IMR-90 (cell line): ENCODE measurements around the gene RPL6. TPM values are rescaled to one million over a fixed set of nuclear protein-coding genes. Genes with fewer than 3 reads are reported as not detected.

Experiments
- ATAC-seq: fragments of 200-7000 bp; cut with Tn5 transposase; 2 replicates; pipeline ENCODE4 v1.9.1; 2020; ENCODE audit warnings: low read depth, mild to moderate bottlenecking, moderate library complexity
- BruUV-seq: library from RNA; stranded (reverse); fragments of 400-500 nt; replicated peaks from 2 replicates; lab custom pipeline; 2021; lab: Mats Ljungman, UMichigan
- CTCF ChIA-PET: fragments of 300-600 bp; formaldehyde crosslinking; extraction: SDS; loops from one replicate; lab custom pipeline; 2021; ENCODE audit warnings: antibody characterized with exemption; lab: Yijun Ruan, JAX
- POLR2A ChIA-PET: fragments of 300-600 bp; sonication (Branson Sonifier 250); formaldehyde crosslinking; loops from one replicate; lab custom pipeline; 2022; ENCODE audit warnings: antibody characterized with exemption; ENCODE audit not compliant: unreplicated experiment; lab: Charles Lee
- DNase-seq: peaks from one replicate; pipeline ENCODE4 v3.0.0; 2013
- H2AFZ ChIP-seq: replicated peaks from 2 replicates; pipeline ENCODE3; 2013; ENCODE audit warnings: low read length, mild to moderate bottlenecking; ENCODE audit not compliant: poor library complexity
- H2AK5ac ChIP-seq: 2 replicates; pipeline ENCODE4 v1.6.1; 2013; ENCODE audit warnings: low read depth, low read length, inconsistent platforms
- H2AK9ac ChIP-seq: replicated peaks from 2 replicates; pipeline ENCODE3; 2013; ENCODE audit warnings: mild to moderate bottlenecking, low read depth, low read length, moderate library complexity; ENCODE audit not compliant: poor library complexity
- H2BK120ac ChIP-seq: 2 replicates; pipeline ENCODE4 v1.6.1; 2013; ENCODE audit warnings: low read depth, low read length, inconsistent platforms
- H2BK15ac ChIP-seq: 3 replicates; pipeline ENCODE4 v1.6.1; 2013; ENCODE audit warnings: low read depth, low read length, inconsistent platforms
- H2BK20ac ChIP-seq: 2 replicates; pipeline ENCODE4 v1.6.1; 2013; ENCODE audit warnings: low read depth, mild to moderate bottlenecking, inconsistent platforms, low read length, moderate library complexity
- H2BK5ac ChIP-seq: 2 replicates; pipeline ENCODE4 v1.6.1; 2013; ENCODE audit warnings: mild to moderate bottlenecking, low read depth, low read length, inconsistent platforms; ENCODE audit not compliant: poor library complexity, severe bottlenecking
- H3K14ac ChIP-seq: replicated peaks from 2 replicates; pipeline ENCODE4 v1.6.1; 2013; ENCODE audit warnings: low read depth, low read length, inconsistent platforms
- H3K18ac ChIP-seq: 2 replicates; pipeline ENCODE4 v1.6.1; 2013; ENCODE audit warnings: low read depth, low read length, control low read depth
- H3K23ac ChIP-seq: 2 replicates; pipeline ENCODE4 v1.6.1; 2013; ENCODE audit warnings: low read depth, low read length, inconsistent platforms
- H3K27ac ChIP-seq: 2 replicates; pipeline ENCODE4 v1.5.1; 2013; ENCODE audit warnings: mild to moderate bottlenecking, control low read depth, low read length; ENCODE audit not compliant: insufficient read depth
- H3K27me3 ChIP-seq: 2 replicates; pipeline ENCODE4 v1.6.1; 2013; ENCODE audit warnings: low read length; ENCODE audit not compliant: control insufficient read depth, insufficient read depth
- H3K36me3 ChIP-seq: 2 replicates; pipeline ENCODE4 v1.6.1; 2013; ENCODE audit warnings: low read length, mixed read lengths; ENCODE audit not compliant: control insufficient read depth, insufficient read depth
- H3K4ac ChIP-seq: 2 replicates; pipeline ENCODE4 v1.6.1; 2013; ENCODE audit warnings: low read depth, low read length, inconsistent platforms
- H3K4me1 ChIP-seq: 2 replicates; pipeline ENCODE4 v1.6.1; 2013; ENCODE audit warnings: low read length, mixed read lengths; ENCODE audit not compliant: control insufficient read depth, insufficient read depth
- H3K4me2 ChIP-seq: 2 replicates; pipeline ENCODE4 v1.6.1; 2013; ENCODE audit warnings: low read depth, mild to moderate bottlenecking, control low read depth, low read length, moderate library complexity
- H3K4me3 ChIP-seq: 2 replicates; pipeline ENCODE4 v1.5.1; 2013; ENCODE audit warnings: low read depth, mild to moderate bottlenecking, control low read depth, low read length, moderate library complexity; ENCODE audit not compliant: insufficient read depth
- H3K56ac ChIP-seq: 2 replicates; pipeline ENCODE4 v1.6.1; 2013; ENCODE audit warnings: low read length, inconsistent platforms; ENCODE audit not compliant: insufficient read depth; ENCODE audit errors: extremely low read depth
- H3K79me1 ChIP-seq, 2 experiments: 2 replicates each; pipeline ENCODE4 v1.6.1; 2013; ENCODE audit warnings: low read length in 2 of 2, inconsistent platforms in 1 of 2, low read depth in 1 of 2
- H3K9ac ChIP-seq: 2 replicates; pipeline ENCODE4 v1.6.1; 2013; ENCODE audit warnings: low read depth, low read length, control low read depth
- H3K9me1 ChIP-seq: 2 replicates; pipeline ENCODE4 v1.6.1; 2013; ENCODE audit warnings: low read length, inconsistent platforms; ENCODE audit not compliant: insufficient read depth
- H3K9me3 ChIP-seq: 2 replicates; pipeline ENCODE4 v1.6.1; 2013; ENCODE audit warnings: low read length; ENCODE audit not compliant: control insufficient read depth, insufficient read depth
- H4K20me1 ChIP-seq: 2 replicates; pipeline ENCODE4 v1.6.1; 2013; ENCODE audit warnings: low read length, inconsistent platforms; ENCODE audit not compliant: insufficient read depth
- H4K5ac ChIP-seq: 2 replicates; pipeline ENCODE4 v1.6.1; 2013; ENCODE audit warnings: mild to moderate bottlenecking, low read depth, low read length, control low read depth
- H4K8ac ChIP-seq, 2 experiments: 2 replicates each; pipeline ENCODE4 v1.6.1; 2013; ENCODE audit warnings: low read depth in 2 of 2, low read length in 2 of 2, control low read depth in 1 of 2, inconsistent platforms in 1 of 2
- H4K91ac ChIP-seq: 2 replicates; pipeline ENCODE4 v1.6.1; 2013; ENCODE audit warnings: low read depth, low read length, inconsistent platforms; ENCODE audit not compliant: insufficient read depth
- BHLHE40 ChIP-seq: fragments of 150-350 bp; IDR thresholded peaks from 2 replicates; pipeline ENCODE4 v1.6.1; 2016; ENCODE audit warnings: mild to moderate bottlenecking, low read depth, low read length
- CEBPB ChIP-seq: IDR thresholded peaks from 2 replicates; pipeline ENCODE4 v1.6.1; 2012; ENCODE audit warnings: low read depth, low read length, improper control_type of control experiment
- SMC3 ChIP-seq: fragments of 150-350 bp; IDR thresholded peaks from 2 replicates; pipeline ENCODE4 v1.6.1; 2016; ENCODE audit warnings: low read depth, mild to moderate bottlenecking, antibody characterized with exemption, low read length, moderate library complexity
- WGBS, 2 experiments: methylation state at CpG; one replicate each; pipeline versions ENCODE4 v1.1.5 to v1.1.7; 2013; ENCODE audit warnings: missing lambda C conversion rate in 2 of 2; ENCODE audit not compliant: insufficient read length in 1 of 2; ENCODE audit errors: extremely low coverage in 2 of 2; 5-methylcytosine and 5-hydroxymethylcytosine counted together
- dilution Hi-C: fragments of 300-500 bp; cut with HindIII; formaldehyde crosslinking; loops from one replicate; pipeline ENCODE4 v1.14.3; 2018; ENCODE audit warnings: low sequenced_read_pairs; ENCODE audit not compliant: unreplicated experiment
- in situ Hi-C: fragments of 300-500 bp; cut with MboI; formaldehyde crosslinking; loops from 3 replicates; pipeline ENCODE4 v1.14.3; 2019; ENCODE audit warnings: low sequenced_read_pairs, inconsistent platforms, mixed read lengths
- intact Hi-C: fragments of 100-400 bp; cut with micrococcal nuclease; formaldehyde crosslinking; loops from 2 replicates; pipeline ENCODE4 v1.10.0; 2022
- polyA plus RNA-seq, 3 experiments: library from polyadenylated mRNA; depleted of rRNA; stranded (reverse); fragments of >200 nt; gene quantifications; 2 replicates each; pipeline ENCODE4 v1.2.3, GENCODE V29; 2012; ENCODE audit warnings: low replicate concordance in 1 of 3
- total RNA-seq: library from RNA; depleted of rRNA; stranded (reverse); fragments of >200 nt; gene quantifications from 2 replicates; pipeline ENCODE4 v1.2.3, GENCODE V29; 2012

RPL6 gene
- total and polyA plus RNA-seq, 2 of the 4 experiments (the other 2 are of a cell fraction), result 1,317 to 1,694 TPM

- no CpG with 5 or more reads among the region's 2 CpGs for WGBS, 2 experiments
- H3K9me3 ChIP-seq, result no peaks in the 10 kb centered on the region
- H3K79me1 ChIP-seq, result peaks cover under 1 to 17% of the 10 kb centered on the region in 2 experiments; a peak in 3 of 4 replicates
- intact Hi-C loops, result no loop called here
- H2AK9ac ChIP-seq, result no peak overlapping the region
- no peak for TF ChIP-seq CEBPB
- TF ChIP-seq BHLHE40, result no peak
- no peak for TF ChIP-seq SMC3
- no peak overlapping the region for H4K91ac ChIP-seq
- H3K27me3 ChIP-seq, result no peaks in the 10 kb centered on the region
- H3K27ac ChIP-seq, result no peak overlapping the region
- CTCF ChIA-PET, result no interaction called here
- H3K14ac ChIP-seq, result no peak overlapping the region
- in situ Hi-C loops, result no loop called here
- no peak overlapping the region for H2BK120ac ChIP-seq
- no peak overlapping the region for H3K56ac ChIP-seq
- H3K4ac ChIP-seq, result no peak overlapping the region
- no peak overlapping the region for H2BK5ac ChIP-seq
- no peak overlapping the region for H3K9ac ChIP-seq
- no peak overlapping the region for H2BK20ac ChIP-seq
- no peak overlapping the region for H3K4me2 ChIP-seq
- H4K5ac ChIP-seq, result no peak overlapping the region
- H3K18ac ChIP-seq, result no peak overlapping the region
- dilution Hi-C loops, result no loop called here
- no peak overlapping the region for H2AK5ac ChIP-seq
- no peaks in the 10 kb centered on the region for H3K36me3 ChIP-seq
- H4K8ac ChIP-seq, result no peak overlapping the region
- POLR2A ChIA-PET, result no interaction called here
- DNase-seq, result no peak
- no peak for ATAC-seq
- H3K4me1 ChIP-seq, result no peaks in the 10 kb centered on the region; the same call in 1 of the 2 replicates
- H3K4me3 ChIP-seq, result no peak overlapping the region
- no peaks in the 10 kb centered on the region for H3K9me1 ChIP-seq
- H2BK15ac ChIP-seq, result no peak overlapping the region
- BruUV-seq, result no TSS peak
- H2AFZ ChIP-seq, result no peak overlapping the region
- no peaks in the 10 kb centered on the region for H4K20me1 ChIP-seq
- H3K23ac ChIP-seq, result no peak overlapping the region
Observed at GRCh38 chr12:112413855-112414625, 4.6 kb upstream of the RPL6 start.
